DOHH2 (cell line): ENCODE results near the gene IGF2BP1.

ENCODE experiments used
- H3F3A ChIP-seq: fragments of 200-600 bp; sonication (generic), shearing (Covaris generic); 2 replicates; pipeline ENCODE4 v1.6.0; 2016; ENCODE audit warnings: antibody characterized with exemption, mild to moderate bottlenecking; ENCODE audit not compliant: control insufficient read depth, insufficient read depth
- H3K27ac ChIP-seq: fragments of 200-600 bp; sonication (generic); 2 replicates; pipeline ENCODE4 v1.5.1; 2014; ENCODE audit warnings: low read depth, mild to moderate bottlenecking, low read length, moderate library complexity
- H3K27me3 ChIP-seq: fragments of 200-600 bp; sonication (generic); 2 replicates; pipeline ENCODE4 v1.6.1; 2014; ENCODE audit warnings: mild to moderate bottlenecking, low read length, mixed read lengths; ENCODE audit not compliant: control insufficient read depth
- H3K36me3 ChIP-seq: fragments of 200-600 bp; sonication (generic); 2 replicates; pipeline ENCODE4 v1.6.1; 2014; ENCODE audit warnings: mild to moderate bottlenecking, low read length, moderate library complexity, mixed read lengths; ENCODE audit not compliant: control insufficient read depth
- H3K4me1 ChIP-seq: fragments of 200-600 bp; sonication (generic); 2 replicates; pipeline ENCODE4 v1.6.1; 2014; ENCODE audit warnings: mild to moderate bottlenecking, low read length, mixed read lengths; ENCODE audit not compliant: control insufficient read depth
- H3K4me2 ChIP-seq: fragments of 200-600 bp; sonication (generic); 2 replicates; pipeline ENCODE4 v1.6.0; 2014; ENCODE audit warnings: mild to moderate bottlenecking, low read length, moderate library complexity
- H3K4me3 ChIP-seq: fragments of 200-600 bp; sonication (generic); 2 replicates; pipeline ENCODE4 v1.5.1; 2014; ENCODE audit warnings: mild to moderate bottlenecking, low read length, mixed read lengths
- H3K79me2 ChIP-seq: fragments of 200-600 bp; sonication (generic); 2 replicates; pipeline ENCODE4 v1.6.1; 2014; ENCODE audit warnings: mild to moderate bottlenecking, low read length, mixed read lengths; ENCODE audit not compliant: control insufficient read depth
- H3K9me2 ChIP-seq: fragments of 200-600 bp; sonication (generic); replicated peaks from 2 replicates; pipeline ENCODE4 v1.6.1; 2014; ENCODE audit warnings: mild to moderate bottlenecking, low read length, mixed read lengths; ENCODE audit not compliant: control insufficient read depth
- H3K9me3 ChIP-seq: fragments of 200-600 bp; sonication (generic); 2 replicates; pipeline ENCODE4 v1.6.1; 2014; ENCODE audit warnings: antibody characterized with exemption, low read length, mixed read lengths; ENCODE audit not compliant: control insufficient read depth, insufficient read depth
- H4K20me1 ChIP-seq: fragments of 200-600 bp; sonication (generic); 2 replicates; pipeline ENCODE4 v1.6.0; 2014; ENCODE audit warnings: low read depth, mild to moderate bottlenecking, antibody characterized with exemption, low read length, moderate library complexity; ENCODE audit not compliant: control insufficient read depth, insufficient read depth
- CTCF ChIP-seq: fragments of 200-600 bp; sonication (generic); IDR thresholded peaks from one replicate; pipeline ENCODE4 v1.5.1; 2014; ENCODE audit warnings: antibody characterized with exemption, mild to moderate bottlenecking, low read depth, low read length; ENCODE audit not compliant: poor library complexity, severe bottlenecking
- EZH2phosphoT487 ChIP-seq: fragments of 200-600 bp; sonication (generic); IDR thresholded peaks from 2 replicates; pipeline ENCODE4 v1.6.1; 2017; ENCODE audit warnings: borderline replicate concordance, mild to moderate bottlenecking, antibody characterized with exemption, low read length, moderate library complexity, mixed read lengths

IGF2BP1 gene

GRCh38 chr17:49104511-49105074 lies 107.4 kb downstream of the IGF2BP1 start:
- Histone ChIP-seq H3K4me2 (no peak overlapping the region), H3F3A (no peaks in the 10 kb centered on the region), H3K4me3 (no peak overlapping the region), H3K79me2 (no peaks in the 10 kb centered on the region), H3K9me2 (no peaks in the 10 kb centered on the region), H4K20me1 (no peaks in the 10 kb centered on the region), H3K9me3 (no peaks in the 10 kb centered on the region), H3K27ac (no peak overlapping the region), H3K36me3 (no peaks in the 10 kb centered on the region), H3K4me1 (no peaks in the 10 kb centered on the region), H3K27me3 (peaks cover 9% of the 10 kb centered on the region)
- no peak for TF ChIP-seq CTCF
- no peak for TF ChIP-seq EZH2phosphoT487
